ENCODE results near the gene E2F4.

Gene E2F4

DNA sequence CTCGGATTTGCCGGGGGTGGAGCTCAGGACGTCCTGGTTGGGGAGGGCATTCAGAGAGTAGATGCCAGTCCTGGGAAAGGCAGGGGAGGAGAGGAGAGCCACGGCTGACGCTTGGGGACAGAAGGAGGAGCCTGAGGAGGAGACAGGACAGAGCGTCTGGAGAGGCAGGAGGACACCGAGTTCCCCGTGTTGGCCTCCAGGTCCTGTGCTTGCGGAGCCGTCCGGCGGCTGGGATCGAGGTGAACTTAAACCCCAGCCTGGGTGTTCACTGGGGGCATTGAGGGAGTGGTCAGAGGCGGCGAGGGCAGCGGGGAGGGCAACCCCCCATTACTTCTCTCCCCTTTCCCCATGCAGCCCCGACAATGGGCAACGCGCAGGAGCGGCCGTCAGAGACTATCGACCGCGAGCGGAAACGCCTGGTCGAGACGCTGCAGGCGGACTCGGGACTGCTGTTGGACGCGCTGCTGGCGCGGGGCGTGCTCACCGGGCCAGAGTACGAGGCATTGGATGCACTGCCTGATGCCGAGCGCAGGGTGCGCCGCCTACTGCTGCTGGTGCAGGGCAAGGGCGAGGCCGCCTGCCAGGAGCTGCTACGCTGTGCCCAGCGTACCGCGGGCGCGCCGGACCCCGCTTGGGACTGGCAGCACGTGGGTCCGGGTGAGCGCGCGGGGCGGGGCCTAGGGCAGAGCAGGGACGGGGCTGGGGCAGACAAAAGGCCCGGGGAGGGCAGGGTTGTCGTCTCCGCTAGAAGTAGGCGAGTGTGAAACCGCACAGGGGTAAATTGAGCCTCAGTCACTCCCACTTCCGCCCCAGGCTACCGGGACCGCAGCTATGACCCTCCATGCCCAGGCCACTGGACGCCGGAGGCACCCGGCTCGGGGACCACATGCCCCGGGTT lies 17.9 kb upstream of the E2F4 start:
- peak; percentile 63 for DNase-seq (ENCODE audit: low spot score)

DNA sequence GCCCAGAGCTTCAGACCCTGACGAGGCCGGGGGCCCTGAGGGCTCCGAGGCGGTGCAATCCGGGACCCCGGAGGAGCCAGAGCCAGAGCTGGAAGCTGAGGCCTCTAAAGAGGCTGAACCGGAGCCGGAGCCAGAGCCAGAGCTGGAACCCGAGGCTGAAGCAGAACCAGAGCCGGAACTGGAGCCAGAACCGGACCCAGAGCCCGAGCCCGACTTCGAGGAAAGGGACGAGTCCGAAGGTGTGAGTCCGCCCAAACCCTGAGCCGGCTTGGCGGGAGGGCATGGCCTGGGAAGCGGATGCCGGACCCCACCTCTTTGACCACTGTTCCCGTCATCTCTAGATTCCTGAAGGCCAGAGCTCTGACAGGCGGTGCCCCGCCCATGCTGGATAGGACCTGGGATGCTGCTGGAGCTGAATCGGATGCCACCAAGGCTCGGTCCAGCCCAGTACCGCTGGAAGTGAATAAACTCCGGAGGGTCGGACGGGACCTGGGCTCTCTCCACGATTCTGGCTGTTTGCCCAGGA lies 17.2 kb upstream of the E2F4 start:
- DNase-seq (ENCODE audit: low spot score), result no peak

DNA sequence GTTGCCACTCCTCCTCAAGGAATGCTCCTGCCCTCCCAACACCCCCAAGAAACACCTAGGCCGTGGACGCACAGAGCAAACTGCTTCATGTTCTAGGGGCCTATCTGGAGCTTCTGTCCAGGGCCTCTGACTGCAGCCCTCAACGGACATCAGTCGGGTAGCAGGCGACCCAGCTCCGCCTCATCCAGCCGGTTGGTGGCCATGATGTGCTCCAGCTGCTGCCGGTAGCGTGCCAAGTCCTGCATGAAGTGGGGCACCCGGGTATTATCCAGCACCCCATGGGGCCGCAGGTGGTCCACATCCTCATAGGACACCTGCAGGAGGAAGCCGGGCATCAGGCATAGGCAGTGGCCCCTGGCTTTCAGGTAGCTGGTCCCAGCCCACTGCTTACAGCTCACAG lies 15.3 kb upstream of the E2F4 start:
- no peak for DNase-seq (ENCODE audit: low spot score)

- peak; percentile 87 for DNase-seq (ENCODE audit: low spot score)
These were observed 13.9 kb upstream of the E2F4 start for GRCh38 chr16:67177743-67178699.

DNA sequence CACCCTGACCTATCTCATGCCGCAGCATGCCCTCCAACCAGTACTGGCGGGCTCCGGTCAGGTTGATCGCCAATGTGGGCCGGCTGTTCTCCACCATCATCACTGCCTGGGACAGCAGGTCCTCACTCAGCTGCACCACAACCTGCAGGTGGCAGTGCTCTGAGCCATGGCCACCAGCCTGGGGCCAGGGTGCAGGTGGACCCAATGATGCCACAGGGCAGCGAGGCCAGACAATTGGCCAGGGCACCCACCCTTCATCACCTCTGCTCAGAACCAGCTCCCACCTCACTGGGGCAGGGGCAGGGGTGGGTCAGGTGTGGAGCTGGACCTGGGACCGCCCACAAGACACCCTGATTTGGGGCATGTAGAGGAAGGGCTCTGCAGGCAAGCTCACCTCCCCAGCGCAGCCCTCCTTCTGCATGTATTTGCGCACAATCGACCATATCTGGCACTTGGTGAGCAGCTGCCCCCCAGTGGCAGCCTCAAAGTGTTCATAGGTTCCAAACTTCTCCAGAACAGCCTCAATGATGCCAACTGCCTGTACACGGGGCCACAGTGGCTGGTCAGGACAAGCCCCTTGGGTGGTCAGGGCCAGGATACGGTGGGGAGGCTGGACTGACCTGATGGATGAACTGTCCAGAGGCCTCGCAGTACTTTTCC lies 12.4 kb upstream of the E2F4 start:
- DNase-seq (ENCODE audit: low spot score), result no peak

GRCh38 chr16:67180166-67180565 lies 11.8 kb upstream of the E2F4 start:
- DNase-seq (ENCODE audit: low spot score), result no peak

GRCh38 chr16:67181346-67181745 lies 10.6 kb upstream of the E2F4 start:
- no peak for DNase-seq (ENCODE audit: low spot score)

DNA sequence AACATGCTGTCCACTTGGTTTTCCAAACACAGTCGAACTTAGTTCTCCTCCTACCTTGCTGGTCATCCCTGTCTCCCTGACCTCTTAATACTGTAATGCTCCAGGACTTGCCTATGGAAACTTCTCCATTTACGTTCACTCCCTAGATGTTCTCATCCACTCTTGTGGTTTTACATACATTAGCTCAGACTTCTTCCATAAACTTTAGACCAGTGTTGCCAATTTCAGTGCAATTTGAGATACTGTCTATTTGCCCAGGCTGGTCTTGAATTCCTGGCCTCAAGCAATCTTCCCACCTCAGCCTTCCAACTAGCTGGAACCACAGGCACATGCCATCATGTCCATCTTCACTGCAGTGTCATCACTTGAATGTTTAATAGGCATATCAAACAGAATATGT lies 9.7 kb upstream of the E2F4 start:
- DNase-seq (ENCODE audit: low spot score), result no peak

- no peak for DNase-seq (ENCODE audit: low spot score)
These were observed 8.7 kb upstream of the E2F4 start for GRCh38 chr16:67183284-67183626.

GRCh38 chr16:67183627-67184452 lies 8.1 kb upstream of the E2F4 start, which contains the start of gene MATCAP1:
TSS of gene MATCAP1 (minus strand) at chr16:67183963. CDS start at chr16:67180610, 3,353 bp downstream.
- peak; percentile 99 for DNase-seq (ENCODE audit: low spot score)

DNA sequence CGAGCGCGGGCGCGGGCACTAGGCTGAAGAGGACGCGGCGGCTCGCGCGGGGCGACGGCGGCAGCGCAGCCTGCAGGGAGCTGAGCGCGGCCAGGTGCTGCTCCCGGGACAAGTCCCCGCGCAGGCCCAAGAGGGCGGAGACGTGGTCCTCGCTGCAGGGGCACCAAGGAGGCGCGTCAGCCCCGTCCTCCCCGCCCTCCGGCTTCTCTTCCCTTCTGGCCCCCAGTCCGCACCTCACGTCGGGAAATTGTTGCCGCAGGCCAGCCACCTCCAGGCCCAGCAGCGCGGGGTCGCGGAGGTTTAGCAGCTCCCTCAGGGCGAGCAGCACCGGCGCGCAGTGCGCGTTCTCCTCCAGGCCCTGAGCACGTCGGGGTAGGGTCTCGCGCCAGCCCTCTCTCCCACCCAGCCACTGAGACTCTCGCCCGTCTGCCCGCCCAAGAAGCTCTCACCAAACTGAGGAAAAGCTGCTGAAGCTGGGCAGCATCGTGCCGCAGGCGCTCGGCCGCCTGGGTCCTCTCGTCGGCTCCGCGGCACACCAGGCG lies 7.4 kb upstream of the E2F4 start:
- no peak for DNase-seq (ENCODE audit: low spot score)

DNA sequence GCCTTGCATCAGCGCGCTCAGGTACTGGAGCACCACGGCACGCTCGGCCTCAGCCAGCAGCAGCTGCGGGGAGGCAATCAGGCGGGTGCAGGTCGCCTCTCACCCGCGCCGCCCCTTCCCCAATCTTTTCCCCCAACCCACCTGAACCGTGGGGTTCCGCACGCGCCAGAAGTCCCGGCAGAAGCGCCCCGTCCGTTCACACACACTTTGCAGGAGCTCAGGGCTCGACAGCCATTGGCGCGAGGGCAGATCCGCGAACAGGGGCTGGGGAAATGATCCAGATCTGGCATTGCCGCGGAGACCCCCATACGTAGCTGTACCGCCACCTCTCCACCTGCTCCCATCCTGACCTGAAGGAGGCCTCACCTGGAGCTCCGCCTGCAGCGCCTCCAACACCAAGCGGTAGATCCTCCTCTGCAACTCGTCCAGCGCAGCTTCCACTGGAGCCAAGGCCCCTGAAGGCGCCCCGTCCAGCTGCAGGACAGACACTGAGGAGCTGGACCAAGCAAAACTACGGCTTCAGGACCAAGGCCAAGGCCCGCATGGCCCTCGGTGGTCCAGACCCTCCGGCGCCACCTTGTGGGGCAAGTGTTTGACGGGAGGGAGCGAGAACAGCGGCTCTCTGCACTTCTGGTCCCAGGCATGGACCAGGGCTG lies 6.8 kb upstream of the E2F4 start:
- peak; percentile 72 for DNase-seq (ENCODE audit: low spot score)

DNA sequence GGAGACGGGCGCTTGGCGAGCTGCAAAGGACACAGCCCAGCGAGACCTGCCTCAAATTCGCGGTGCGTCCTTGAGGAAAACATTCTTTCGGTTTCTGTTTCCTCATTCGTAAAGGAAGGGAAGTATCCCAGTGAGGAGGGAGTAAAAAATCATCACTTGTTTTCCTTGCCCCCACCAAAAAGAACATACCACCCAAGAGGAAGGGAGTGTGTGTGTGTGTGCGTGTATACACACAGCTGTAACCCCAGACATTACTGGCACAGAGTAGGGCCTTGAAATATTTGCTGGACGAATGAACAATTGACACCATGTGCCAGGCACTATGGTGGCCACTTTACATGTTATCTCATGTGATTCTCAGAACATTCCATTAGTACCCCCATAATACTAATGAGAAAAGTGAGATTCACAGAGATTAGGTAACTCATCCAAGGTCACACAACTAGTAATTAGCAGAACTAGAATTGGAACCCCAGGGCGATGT lies 6.3 kb upstream of the E2F4 start:
- DNase-seq (ENCODE audit: low spot score), result no peak

DNA sequence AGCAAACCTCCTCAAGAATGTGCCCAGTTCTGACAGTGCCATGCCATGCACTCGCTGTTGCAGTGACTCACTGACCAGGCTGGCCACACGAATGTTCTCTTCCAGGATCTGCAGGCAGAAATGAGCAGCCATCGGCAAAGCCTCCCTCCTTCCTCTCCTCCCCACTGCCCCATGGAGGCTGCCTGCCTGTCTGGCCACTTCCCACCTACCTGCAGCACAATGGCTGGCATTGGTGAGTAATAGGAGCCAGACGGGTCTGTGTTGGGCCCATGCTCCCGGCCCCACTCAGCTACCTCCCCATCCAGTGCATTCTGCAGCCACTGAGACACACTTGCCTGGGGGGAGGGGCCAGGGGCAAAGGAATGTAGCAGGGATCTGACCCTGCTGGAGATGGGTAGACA lies 5.4 kb upstream of the E2F4 start:
- no peak for DNase-seq (ENCODE audit: low spot score)

DNA sequence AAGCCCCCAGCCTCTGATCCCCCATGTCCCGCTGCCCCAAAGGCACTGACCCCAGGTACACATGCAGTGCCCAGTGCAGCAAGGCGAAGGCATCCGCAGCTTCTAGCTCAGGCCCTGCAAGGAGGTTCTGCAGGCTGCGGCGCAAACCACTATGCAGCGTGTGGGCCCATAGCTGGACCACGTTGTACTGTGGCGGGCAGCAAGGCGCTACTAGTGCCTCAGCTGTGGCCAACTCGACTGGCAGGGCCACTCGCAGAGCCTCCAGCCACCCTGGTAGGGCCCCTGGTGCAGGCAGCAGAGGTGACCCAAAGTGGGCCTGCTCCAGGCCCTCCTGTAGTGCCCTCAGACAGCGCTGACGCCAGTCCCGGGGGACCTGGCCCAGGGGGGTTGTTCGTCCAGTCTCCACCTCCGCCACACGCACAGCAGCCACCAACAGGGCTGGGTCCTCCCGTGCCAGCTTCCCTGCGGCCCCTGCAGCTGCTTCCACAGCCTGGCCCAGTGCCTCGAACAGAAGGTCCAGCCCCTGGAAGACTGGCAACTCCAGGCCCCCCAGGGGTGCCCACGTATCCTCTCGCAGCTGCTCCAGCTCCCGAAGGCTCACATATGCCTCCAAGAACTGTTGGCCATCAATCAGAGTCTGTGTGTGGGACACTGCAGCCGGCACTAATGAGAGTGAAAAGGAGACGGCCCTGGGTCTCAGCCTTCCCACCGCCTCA lies 4.6 kb upstream of the E2F4 start:
- DNase-seq (ENCODE audit: low spot score), result no peak

- DNase-seq (ENCODE audit: low spot score), result no peak
These were observed 3.6 kb upstream of the E2F4 start for GRCh38 chr16:67188323-67188722.

- no peak for DNase-seq (ENCODE audit: low spot score)
These were observed 3.2 kb upstream of the E2F4 start for GRCh38 chr16:67188798-67189197.

DNA sequence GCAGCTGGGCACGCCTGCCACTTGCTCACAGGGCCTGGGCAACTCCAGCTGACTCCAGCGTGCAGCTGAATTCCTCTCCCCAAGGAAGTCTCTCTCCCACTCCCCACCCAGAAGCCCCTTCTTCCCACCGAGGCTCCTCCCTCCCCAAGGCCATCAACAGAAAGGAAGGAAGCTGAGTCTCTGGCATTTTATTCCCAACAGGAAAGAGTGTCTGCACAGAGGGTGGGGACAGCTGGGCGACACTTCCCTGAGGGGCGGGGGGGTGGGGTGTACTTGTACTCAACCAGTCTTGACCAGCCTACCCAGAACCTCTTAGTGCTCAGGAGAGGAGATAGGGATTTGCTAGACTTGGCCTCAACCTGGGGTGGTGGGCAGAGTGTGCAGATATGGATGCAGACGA lies 1.9 kb upstream of the E2F4 start, which contains the start of gene EXOC3L1:
Gene EXOC3L1 (minus strand): TSS at position 96 of the 400 bp plus-strand sequence. CDS start 460 bp downstream, outside the sequence.
- DNase-seq (ENCODE audit: low spot score), result no peak

Measured in germinal center (tissue), 1 donor.